Ureter (tissue), 1 donor: ENCODE data around the gene NCOA3. TPM values are rescaled to one million over a fixed set of nuclear protein-coding genes. Genes with fewer than 3 reads are reported as not detected.

Experiments
- DNase-seq: peaks from one replicate; pipeline ENCODE4 v3.0.0-alpha.2; 2020; ENCODE audit warnings: low spot score
- total RNA-seq: library from RNA; stranded (reverse); gene quantifications from one replicate; pipeline ENCODE4 v1.2.4, GENCODE V29; 2023
- donor health status: DM: yes; HTN: yes; CAD: no.

The NCOA3 gene
- total RNA-seq, 1 donor from 2014 or later: 60.0 TPM

DNA sequence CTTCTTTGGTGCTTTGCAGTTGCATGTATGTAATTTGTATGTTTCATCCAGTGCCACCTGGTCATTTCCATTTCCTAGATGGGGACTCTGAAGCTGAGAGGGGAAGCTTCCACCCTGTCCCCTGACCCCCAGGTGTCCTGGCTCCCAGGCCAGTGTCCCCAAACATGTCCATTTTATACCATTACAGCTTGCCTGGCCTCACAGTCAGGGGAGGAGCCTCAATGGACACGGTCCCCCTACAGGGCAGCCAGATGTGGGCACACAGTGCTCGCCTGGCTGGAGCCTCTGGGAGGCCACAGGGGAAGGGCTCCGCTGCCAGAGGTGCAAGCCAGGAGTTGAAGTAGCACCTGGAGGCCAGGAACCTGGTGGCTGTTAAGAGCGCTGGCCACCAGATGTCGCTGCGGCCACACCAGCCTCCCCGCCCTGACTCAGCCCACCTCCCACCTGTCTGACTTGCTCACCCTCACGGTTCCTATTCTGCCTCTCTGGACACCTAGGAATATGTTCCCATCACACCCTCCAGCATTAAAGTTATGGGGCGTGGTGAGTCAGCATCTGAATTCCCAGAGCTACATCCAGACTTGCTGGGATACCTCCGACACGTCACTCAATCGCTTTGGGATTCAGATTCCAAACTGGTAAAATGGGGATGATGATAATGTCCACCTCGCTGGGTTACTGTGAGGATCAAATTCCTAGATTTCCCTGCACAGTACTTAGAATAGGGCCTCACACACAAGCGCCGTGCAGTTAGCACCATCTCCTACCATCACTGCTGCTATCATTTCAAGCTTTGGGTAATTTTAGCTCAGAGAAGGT is 176.2 kb downstream of the NCOA3 start:
- no peak for DNase-seq

DNA sequence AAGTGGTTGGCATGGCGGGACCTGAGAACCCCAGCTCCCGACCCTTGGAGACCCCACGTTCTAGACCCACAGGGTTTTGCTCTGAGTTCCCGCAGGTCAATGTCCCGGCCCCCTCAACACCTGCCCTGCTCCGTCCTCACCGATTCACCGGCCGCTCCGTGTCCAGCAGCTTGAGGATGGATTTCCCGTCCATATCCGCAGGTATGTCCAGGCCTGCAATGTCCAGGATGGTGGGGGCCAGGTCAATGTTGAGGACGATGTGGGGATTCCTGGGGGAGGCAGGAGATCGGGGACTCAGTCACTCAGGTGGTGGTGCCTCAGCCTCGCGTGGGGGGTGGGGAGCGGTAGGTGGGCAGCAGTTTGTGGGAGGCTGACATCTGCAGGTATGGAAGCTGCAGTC is 176.8 kb downstream of the NCOA3 start:
- DNase-seq: no peak

DNA sequence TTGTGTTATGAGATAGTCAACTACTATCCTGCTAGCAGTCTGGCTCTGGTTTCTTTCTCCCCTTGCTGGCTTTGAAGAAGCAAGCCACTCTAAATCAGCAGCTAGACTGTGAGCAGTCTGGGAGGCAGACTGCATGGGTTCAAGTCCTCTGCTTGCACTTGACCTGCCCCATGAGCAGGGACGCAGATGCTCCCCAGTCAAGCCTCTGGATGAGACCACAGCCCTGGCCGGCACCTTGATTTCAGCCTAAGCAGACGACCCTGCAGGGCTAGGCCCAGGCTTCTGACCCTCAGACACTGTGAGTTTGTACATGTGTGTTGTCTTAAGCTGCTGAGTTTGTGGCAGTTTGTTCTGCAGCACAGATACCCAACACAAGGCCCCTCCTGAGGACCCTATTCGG is 177.8 kb downstream of the NCOA3 start:
- no peak for DNase-seq

DNA sequence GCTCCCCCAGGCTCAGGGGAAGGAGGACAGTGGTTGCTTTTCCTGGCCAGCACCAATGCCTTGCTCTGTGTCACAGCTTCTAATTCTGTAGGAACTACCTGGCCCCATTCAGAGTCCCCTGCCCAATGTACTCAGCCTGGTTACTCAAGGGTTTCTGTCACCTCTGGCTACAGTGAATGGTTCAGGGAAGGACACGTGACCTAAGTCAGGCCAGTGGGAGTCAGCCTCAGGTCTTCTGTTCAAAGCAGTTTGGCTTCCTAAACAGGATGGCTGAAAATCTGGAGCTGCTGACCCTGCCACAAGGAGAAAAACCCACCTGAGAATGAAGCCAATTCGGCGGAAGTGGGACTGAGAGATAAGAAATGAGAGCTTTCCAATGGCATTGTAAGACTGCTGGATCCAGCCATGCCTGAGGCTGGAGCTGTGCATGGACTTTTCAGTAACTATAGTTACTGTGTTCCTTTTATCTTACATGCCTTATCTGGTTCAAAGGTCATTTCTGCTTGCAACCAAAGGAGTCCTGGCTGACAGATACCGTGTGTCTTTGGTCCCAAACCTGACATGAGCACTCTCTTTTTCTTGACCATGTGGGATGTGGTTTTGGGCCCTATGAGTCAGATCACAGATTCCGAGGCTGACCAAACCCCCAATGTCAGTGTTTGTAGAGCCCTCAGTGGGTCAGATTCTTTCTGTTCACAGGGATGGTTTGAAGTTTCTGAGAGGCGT is 179.3 kb downstream of the NCOA3 start:
- no peak for DNase-seq

DNA sequence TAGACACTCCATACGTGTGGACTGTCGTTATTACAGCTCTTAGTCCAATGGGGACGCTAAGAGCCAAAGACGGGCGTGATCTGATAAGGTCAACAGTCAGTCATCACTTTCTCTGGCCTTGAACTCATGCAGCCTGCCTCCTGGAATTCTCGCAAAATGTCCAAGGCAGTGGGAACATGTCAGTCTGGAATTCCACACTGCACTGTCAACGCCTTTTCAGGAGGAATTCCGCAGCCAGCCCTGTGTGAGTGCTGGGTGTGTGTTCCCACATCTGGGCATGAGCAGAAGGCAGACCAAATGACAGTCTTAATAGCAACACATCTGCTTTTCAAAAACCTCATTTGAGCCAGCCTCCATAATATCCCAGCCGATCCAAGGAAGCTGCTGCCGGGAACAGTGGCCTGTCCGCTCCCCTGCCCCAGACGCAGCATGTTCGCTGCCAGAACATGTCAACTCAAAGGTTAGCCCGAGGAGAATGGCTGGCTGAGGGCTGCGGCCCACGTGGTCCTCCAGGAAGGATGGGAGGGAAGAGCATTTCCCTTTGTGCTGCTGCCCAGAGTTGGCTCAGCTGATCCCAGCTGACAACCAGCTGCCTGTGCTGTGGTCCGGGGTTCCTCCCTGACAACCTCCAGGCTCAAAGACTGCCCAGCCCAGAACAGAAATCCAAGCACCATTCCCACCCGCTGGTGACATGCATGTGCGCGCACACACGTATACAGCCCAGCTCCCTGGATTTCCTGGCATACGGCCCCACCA is 180.5 kb downstream of the NCOA3 start:
- DNase-seq: peak; percentile 69

DNA sequence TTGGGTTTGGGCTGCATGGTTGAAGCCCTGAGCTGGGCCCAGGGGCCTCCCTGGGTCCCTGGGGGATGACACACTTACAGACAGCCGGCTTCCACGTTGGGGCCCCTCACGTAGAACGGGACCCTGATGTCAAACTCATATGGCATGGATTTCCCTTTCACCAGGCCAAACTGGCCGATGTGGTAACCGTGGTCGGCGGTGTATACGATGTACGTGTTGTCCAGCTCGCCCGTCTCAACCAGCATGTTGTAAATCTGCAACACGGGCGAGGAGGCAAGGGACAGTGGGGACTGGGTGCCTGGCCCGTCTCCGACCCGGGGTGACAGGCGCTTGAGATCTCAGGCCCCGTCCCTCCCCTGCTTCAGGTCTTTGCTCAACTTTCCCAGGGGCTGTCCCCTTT is 181.2 kb downstream of the NCOA3 start:
- no peak for DNase-seq

DNA sequence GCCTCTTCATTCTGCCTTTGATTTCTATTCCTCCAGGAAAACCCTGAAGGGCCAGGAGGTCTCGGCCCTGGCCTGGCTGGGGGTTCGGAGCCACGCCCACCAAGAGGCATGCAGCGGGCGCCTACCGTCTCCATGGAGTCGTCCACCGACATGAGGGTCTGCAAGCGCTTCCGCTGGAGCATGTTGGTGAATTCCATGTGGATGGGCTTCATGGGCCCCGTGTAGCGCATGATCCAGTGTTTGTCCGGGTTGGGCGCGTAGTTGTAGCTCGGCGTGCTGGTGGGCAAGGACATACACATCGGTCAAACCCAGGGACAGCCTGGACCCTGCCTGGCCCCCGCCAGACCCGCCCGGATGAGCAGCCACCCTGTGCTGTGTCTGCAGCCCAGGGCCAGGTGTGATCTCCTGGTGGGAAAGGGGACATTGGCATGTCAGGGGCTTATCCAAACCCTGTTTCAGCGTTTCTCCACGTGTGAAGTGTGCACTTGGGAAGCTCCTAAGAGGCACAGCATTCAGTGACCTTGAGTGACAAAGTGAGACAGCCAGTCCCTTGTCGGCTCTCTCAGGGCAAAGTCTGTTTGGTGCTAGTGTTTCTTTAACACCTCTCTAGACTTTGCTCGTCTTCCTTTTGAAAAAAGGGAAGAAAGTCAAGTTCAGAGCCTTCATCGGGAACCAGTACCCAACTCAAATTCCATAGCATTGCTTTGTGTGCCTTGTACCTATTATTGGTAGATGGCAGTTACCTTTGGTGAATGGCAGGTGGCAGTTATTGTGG is 182.8 kb downstream of the NCOA3 start:
- no peak for DNase-seq

DNA sequence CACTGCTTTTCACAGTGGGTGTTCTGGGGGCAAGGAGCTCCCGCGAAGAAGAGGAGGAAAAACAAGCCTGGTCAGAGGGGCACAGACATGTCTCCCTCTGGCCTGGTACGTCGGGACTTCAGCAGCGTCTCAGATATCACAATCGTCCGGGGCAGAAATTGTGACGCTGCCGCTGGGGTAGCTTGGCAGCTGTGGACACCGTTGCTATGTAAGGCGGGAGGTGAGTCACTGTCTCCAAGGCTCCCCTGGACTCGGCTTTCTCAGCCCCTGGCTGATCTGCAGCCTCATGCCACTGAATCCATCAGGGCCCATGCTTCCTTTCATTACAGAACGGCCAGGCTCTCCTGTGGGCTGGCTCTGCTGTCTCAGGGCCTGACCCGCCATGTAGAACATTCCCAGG is 184.9 kb downstream of the NCOA3 start:
- DNase-seq: no peak

DNA sequence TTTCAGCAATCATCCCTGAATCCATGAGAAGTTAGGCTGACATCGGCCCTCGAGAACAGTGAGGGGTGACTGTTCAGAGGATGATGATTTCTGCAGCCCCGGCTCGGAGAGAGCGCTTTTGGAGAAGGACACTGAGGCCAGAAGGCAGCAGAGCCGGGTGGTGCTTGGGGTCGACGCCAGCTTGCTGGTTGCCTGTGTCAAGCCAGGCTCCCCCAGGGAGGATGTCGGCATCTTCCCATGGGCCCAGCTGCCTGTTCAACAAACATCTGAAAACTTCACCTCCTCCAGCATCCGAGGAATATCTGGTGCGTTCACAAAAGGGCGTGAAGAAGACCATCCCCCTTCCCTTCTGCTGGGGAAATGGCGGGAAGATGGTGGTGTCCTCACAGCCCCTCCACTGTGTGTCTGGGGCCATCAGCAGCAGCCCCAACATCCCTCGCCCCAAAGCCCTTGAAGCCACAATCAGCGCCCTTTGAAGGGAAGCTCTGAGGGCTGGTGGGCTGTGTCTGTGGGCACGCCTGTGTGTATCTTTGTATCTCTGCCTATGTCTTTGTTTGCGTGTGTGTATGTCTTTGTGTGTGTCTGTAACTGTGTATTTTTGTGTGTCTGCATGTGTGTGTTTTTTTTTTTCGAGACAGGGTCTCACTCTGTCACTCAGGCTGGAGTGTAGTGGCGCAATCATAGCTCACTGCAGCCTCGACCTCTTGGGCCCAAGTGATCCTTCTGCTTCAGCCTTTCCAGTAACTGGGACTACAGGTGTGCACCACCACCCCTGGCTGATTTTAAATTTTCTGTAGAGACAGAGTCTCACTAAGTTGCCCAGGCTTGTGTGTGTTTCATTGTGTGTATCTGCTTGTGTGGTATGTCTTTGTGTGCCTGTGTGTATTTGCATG is 185.7 kb downstream of the NCOA3 start:
- DNase-seq: no peak

DNA sequence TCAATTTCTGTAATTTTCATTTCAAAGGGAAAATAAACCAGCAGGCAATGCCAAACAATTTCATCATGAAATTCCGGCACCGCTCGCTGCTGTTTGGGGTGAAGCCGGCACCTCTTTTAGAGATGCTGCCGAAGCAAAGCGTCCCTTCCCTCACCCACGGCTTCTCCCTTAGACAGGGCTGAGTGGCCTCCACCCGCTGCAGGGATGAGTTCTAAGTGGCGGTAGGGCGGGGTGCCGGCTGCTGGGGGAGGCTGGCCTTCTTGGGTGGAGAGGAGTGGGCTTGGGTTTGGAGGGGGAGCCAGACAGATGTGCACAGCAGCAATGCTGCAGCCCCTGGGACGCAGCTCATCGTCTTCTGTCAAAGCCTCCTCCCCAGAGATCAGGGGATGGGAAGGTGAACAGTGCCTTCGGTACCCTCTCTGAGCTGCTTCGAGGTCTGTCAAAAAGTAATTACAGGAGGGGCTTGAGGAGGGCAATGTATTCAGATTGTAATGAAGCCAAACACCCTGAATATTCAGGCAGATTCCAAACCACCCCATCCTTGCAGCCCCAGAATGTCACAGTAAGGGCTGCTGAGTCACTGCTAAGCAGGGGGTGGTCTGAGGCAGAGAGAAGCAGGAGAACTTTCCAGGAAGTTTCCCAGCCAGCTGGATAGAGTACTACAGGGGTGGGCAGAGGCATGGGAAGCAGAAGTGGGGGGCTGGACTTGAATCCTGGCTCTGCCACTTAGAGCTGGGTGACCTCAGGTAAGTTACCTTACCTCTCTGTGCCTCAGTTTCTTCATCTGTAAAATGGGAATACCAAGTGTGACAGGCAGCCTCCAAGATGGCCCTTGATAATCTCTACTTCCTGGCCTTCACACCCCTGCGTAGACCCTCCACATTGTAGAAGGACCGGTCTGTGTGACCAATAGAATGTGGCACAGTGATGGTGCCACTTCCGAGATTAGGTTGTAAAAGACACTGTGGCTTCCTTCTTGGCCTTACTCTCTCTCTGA is 187.0 kb downstream of the NCOA3 start:
- no peak for DNase-seq

DNA sequence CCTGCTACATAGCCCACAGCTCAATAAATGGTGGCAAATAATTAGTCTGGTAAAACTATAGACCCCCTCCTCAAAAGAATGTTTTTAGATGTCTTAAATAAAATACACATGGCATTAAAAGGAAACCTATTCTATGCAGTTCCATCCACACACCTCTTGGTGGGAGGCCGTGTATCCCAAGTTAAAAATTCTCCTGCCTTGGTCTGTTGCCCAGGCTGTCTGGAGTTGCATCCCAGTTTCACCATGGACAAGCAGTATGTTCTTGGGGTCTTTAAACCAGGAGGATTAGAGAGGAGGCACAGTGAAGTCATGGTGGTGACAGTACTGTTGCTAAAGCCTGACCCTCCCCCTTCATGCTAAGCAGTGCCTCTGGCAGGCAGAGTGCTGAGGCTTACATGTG is 188.0 kb downstream of the NCOA3 start:
- DNase-seq: no peak

DNA sequence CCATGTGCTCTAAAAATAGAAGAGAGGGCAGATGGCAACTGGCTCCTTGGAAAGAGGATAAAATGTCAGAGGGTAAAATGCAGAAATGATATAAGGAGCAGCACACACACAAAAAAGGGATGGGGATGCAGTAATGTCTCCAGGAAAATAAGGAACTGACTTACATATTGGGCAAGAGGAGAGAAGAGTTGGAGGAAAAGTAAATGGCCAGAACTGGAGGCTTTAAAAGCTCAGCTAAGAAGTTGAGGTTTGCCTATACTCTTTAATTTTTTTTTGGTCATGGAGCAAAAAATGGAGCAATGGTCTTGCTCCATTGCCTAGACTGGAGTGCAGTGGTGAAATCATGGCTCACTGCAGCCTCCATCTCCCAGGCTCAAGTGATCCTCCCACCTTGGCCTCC is 189.9 kb downstream of the NCOA3 start:
- no peak for DNase-seq

DNA sequence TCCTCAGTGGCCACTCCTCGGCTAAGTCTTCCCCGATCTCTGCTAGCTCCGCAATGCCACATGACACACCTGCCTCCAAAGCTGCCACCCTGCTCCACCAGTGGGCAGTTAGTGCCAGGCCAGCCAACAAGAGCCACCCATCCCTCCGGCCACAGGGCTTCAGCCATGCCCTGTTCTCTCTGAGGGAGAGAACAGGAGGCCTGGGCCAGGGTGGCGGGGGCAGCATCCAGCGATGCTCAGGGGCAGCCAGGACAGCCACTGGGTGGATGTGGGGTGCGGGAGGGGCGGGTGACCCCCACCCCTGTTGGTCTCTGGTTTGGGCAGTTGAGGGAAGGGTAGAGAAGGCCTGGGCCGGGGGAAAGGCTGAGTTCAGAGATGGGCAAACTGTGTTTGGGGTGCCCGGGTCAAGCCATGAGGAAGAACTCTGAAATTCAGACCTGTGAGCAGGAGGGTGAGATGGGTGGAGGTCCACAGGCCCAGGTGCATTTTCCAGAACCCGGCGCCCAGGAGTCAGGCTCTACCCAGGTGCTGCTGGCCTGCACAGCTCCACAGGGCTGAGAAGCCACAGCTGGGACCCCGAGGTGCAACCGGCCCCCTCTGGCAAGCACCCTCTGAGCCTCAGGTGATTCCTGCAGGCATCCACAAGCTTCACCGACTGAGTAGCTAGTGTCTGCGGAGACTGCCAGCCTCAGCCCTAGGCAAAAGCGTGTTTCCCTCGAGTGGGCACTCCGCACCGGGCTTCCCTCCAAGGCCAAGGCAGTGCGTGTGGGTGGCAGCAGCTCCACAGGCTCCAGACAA is 192.5 kb downstream of the NCOA3 start:
- DNase-seq: no peak

DNA sequence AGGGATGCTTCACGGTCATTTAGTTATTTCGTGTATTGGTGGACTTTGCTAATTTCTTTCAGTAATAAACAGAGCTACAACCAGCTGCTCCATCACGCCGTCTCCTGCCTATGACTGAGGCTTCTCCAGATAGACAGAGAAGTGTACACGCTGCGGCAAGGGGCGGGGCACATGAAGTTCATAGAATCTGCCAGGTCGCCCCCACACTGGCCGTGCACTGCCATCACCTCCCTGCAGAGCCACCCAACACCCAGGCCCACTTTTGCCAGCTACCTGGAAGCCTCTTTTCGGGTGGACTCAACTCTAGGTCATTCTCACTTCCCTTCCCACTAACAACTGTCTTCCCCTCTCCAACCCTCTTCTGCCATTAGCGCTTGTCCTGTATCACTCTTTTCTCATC is 195.2 kb downstream of the NCOA3 start:
- no peak for DNase-seq

DNA sequence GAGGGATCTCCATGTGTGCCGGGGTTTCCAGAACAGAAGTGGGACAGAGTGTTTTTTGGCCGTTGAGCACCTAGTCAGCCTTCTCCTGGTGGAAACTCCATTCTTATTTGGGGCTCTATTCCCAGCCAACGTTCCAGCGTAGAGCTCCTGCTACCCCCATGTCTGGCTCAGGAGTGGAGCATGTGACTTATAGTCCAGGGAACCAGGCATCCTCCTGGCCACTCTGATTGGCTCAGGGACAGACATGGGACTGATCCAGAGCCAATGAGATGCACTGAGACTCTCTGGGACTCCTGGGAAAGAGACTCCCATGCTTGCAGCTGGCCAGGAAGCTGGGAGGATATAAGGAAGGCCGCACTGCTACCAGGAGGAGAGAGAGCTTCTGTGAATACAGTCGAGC is 196.5 kb downstream of the NCOA3 start:
- DNase-seq: no peak

DNA sequence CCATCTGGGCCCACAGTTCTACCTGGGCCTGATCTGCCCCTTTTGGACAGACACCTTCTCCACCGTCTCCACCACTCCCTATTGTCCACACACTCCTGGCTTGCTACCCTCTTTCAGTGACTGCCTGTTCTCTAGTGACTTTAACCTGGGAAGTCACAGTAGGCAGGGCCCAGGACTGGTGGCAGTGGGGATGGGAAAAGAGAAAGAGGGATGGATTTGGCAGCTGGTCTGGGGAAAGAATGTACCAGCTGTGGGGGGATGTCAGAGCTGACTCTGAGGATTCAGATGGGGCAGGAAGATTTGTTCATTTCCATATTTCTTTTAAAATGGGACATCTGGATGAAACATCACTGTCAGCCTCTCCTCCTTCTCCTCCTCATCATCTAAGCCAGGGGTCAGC is 198.1 kb downstream of the NCOA3 start:
- DNase-seq: no peak

DNA sequence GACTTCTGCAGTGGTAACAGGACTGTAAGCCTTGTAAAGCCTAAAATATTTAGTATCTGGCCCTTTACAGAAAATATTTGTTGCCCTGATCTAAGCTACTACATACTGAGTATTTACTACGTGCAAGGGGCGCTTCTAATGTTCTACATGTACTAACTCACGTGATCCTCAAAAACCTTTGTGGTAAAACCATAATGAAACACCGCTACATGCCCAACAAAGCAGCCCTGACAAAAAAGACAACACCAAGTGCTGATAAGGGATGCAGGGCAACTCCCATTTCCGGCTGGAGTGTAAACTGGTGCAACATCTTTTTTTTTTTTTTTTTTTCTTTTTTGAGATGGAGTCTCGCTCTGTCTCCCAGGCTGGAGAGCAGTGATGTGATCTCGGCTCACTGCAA is 198.6 kb downstream of the NCOA3 start:
- DNase-seq: no peak

DNA sequence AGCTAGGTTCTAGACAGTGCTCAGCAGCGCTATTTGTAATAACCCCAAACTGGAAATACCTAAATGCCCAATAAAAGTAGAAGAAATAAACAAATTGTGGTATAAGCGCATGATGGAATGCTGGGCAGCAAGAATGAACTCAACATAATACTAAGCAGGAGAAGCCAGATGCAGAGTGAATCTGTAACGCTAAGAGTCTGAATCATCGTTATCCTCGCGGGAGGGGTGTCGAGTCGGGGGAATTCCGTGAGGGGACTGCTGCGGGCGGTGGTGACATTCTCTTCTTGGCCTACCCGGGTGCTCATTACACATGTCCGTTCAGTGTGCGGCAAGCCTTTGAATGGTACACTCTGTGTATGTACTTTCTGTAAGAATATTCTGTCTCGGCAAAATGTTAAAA is 199.9 kb downstream of the NCOA3 start:
- no peak for DNase-seq

DNA sequence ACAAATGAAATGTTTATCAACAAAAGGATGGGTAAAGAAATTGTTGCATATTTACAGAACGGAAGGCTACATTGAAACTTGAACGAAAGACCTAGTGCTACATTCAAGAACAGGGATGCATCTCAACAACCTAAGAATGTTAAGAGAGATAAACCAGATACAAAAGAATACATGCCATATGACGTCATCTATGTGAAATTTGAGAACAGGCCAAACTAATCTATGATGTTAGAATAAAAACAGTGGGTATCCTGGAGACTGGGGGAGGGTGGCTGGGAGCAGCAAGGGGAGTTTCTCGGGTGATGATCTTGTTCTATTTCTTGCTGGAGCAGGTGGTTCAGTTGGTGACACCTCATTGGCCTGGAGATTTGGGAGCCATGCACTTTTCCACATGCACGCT is 202.1 kb downstream of the NCOA3 start:
- DNase-seq: no peak
